GM10266 (cell line): ENCODE data around the gene FADS1.

ENCODE experiments used
- DNase-seq: peaks from one replicate; pipeline ENCODE4 v3.0.0; 2012; ENCODE audit errors: extremely low spot score
- TF ChIP-seq, protein P1 (sequence below): IDR thresholded peaks from 2 replicates; pipeline ENCODE4 v1.5.1; 2012; ENCODE audit warnings: mild to moderate bottlenecking, low read depth; ENCODE audit not compliant: control insufficient read depth, insufficient read depth; ENCODE audit errors: missing control alignments

FADS1 gene

GRCh38 chr11:61851113-61851899 is 34.5 kb upstream of the FADS1 start:
- DNase-seq = no peak
- TF ChIP-seq, protein P1, sequence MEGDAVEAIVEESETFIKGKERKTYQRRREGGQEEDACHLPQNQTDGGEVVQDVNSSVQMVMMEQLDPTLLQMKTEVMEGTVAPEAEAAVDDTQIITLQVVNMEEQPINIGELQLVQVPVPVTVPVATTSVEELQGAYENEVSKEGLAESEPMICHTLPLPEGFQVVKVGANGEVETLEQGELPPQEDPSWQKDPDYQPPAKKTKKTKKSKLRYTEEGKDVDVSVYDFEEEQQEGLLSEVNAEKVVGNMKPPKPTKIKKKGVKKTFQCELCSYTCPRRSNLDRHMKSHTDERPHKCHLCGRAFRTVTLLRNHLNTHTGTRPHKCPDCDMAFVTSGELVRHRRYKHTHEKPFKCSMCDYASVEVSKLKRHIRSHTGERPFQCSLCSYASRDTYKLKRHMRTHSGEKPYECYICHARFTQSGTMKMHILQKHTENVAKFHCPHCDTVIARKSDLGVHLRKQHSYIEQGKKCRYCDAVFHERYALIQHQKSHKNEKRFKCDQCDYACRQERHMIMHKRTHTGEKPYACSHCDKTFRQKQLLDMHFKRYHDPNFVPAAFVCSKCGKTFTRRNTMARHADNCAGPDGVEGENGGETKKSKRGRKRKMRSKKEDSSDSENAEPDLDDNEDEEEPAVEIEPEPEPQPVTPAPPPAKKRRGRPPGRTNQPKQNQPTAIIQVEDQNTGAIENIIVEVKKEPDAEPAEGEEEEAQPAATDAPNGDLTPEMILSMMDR = no peak

DNA sequence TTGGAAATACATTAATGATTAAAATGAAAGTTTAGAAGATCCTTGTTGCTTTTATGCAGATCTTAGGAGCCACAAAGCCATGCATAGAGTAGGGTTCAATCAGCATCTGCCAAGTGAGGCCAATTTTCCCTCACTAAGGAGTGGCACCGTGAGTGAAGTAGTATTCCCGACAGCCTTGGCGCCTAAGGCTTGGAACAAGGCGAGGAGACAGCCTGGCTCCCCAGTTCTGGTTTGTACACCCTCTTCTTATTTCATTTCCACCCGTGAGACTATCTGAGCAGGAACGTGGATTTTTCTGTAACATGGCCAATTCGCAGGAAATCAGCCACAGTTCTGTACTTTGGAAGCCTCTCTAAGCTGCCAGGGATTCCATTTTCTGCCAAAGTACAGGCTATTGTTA is 33.9 kb upstream of the FADS1 start:
- no peak for DNase-seq
- TF ChIP-seq, protein P1 = no peak

DNA sequence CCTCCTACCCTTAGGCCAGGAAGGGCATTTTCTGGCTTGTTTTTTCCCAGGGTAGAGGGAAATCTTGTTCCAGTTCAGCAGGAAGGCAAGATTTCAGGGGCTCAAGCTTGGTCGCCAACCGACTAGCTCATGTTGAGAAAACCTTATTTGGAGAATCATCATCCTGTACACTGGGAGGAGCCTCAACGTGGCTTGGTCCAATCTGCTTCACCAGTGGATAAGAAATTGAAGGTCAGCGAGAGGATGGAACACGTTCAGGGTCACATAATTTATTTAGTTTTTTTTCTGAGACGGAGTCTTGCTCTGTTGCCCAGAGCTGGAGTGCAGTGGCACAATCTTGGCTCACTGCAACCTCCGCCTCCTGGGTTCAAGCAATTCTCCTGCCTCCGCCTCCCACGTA is 31.8 kb upstream of the FADS1 start:
- DNase-seq = no peak
- TF ChIP-seq, protein P1 = no peak

DNA sequence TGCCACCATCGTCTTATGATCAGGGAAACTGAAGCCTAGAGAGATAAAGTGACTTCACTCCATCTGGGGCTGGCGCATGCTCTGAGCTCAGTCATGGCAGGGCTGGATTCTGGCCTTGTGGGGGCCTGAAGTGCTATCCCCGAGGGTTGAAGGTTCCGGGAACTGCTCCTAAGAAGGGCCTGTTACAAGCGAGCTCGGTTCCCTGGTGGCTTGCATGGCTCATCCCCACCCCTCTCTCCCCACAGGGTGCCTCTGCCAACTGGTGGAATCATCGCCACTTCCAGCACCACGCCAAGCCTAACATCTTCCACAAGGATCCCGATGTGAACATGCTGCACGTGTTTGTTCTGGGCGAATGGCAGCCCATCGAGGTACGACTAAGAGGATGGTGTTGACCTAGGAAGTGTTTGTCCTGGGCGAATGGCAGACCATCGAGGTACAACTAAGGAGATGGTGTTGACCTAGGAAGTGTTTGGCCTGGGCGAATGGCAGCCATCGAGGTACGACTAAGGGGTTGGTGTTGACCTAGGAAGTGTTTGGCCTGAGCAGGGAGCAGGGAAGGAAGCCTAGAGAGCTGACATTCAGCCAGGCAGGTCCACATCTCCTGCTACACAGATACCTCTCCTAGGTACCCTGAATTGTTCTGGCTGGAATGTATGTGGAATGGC is 31.2 kb upstream of the FADS1 start:
- TF ChIP-seq, protein P1 = no peak
- DNase-seq = no peak

DNA sequence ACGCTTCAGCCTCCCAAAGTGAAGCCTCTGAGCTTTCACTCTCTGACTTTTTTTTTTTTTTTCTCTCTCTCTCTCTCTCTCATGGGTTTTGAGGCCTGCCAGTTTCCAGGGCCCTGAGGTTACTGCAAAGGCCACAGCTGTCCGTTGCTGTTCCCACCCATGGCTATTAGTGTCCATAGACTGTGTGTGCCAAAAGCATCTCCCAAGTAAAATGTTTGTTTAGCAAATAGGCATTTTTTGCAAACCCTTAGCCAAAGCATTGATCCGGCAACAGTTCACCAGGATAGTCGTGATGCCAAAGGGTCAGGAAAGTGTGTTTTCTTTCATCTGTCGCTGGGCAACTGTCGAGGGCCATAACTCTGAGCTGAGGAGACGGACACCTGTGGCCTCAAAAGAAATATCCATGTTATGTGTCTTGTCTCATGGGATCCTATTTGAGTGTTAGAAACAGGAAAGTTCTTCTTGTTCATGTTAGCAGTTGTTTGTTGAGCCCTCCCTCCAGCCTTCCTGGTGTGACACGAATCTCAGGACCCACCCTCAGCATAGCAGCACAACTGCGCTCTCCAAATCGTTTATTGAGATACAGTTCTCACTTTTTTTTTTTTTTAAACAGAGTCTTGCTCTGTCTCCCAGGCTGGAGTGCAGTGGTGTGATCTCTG is 29.7 kb upstream of the FADS1 start:
- no peak for DNase-seq
- TF ChIP-seq, protein P1 = no peak

DNA sequence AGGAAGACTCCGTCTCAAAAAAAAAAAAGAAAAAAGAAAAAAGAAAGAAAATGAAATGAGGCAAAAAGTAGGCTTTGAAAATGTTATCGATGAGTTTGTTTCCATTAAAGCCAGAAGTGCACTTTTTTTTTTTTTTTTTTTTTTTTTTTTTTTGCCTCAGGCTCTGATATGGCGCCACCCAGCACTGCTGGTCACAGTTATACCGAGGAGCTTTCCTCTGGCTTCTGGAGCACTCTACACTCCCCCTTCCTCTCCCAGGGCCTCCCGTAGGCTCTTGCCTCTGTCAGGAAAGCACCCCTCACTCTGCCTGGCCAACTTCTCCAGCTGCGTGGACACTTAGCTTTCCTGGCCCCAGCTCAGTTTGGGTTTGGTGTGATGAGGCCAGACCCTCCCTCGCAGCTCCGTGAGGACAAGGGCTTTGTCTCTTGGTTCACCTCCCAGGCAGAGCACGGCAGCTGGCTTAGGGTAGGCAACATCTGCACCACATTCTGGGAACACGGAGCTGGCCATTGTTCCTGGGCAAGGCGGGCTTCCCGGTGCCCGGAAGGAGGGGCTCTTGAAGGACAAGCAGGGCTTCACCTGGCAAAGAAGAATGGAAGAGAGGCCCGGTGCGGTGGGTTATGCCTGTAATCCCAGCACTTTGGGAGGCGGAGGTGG is 28.2 kb upstream of the FADS1 start:
- DNase-seq = no peak
- TF ChIP-seq, protein P1 = no peak
